Measurements from ENCODE around the gene CRYBA2.

Gene CRYBA2

GRCh38 chr2:218964041-218964771, 29.0 kb downstream of the CRYBA2 start:
- H3K27me3 ChIP-seq (ENCODE audit: control insufficient read depth in 1 of 2, insufficient read depth in 2 of 2, low read length in 2 of 2) = peaks cover 44 to 48% of the 10 kb centered on the region in 2 donors
- no peak overlapping the region for H3K27ac ChIP-seq (ENCODE audit: low read depth, low read length)
- H3K4me3 ChIP-seq (ENCODE audit: low read depth in 1 of 2, low read length in 2 of 2) = no peak overlapping the region
- H3K9ac ChIP-seq (ENCODE audit: low read depth in 1 of 2, low read length in 2 of 2) = no peak overlapping the region
- H3K4me1 ChIP-seq (ENCODE audit: control insufficient read depth in 1 of 2, insufficient read depth in 2 of 2, low read length in 2 of 2) = peaks cover 0 to 9% of the 10 kb centered on the region in 2 donors
- H3K9me3 ChIP-seq (ENCODE audit: control insufficient read depth in 1 of 2, low read length in 2 of 2) = no peaks in the 10 kb centered on the region
- no peaks in the 10 kb centered on the region for H3K36me3 ChIP-seq (ENCODE audit: control insufficient read depth in 1 of 2, insufficient read depth in 2 of 2, low read length in 2 of 2)

GRCh38 chr2:218963601-218964000, 29.6 kb downstream of the CRYBA2 start:
- Histone ChIP-seq H3K9ac (ENCODE audit: low read depth in 1 of 2, low read length in 2 of 2) (no peak overlapping the region), H3K9me3 (ENCODE audit: control insufficient read depth in 1 of 2, low read length in 2 of 2) (no peaks in the 10 kb centered on the region), H3K4me3 (ENCODE audit: low read depth in 1 of 2, low read length in 2 of 2) (no peak overlapping the region), H3K27ac (ENCODE audit: low read depth, low read length) (no peak overlapping the region), H3K4me1 (ENCODE audit: control insufficient read depth in 1 of 2, insufficient read depth in 2 of 2, low read length in 2 of 2) (peaks cover 0 to 9% of the 10 kb centered on the region in 2 donors), H3K36me3 (ENCODE audit: control insufficient read depth in 1 of 2, insufficient read depth in 2 of 2, low read length in 2 of 2) (no peaks in the 10 kb centered on the region), H3K27me3 (ENCODE audit: control insufficient read depth in 1 of 2, insufficient read depth in 2 of 2, low read length in 2 of 2) (peaks cover 50 to 54% of the 10 kb centered on the region in 2 donors)

GRCh38 chr2:218962859-218963492, 30.2 kb downstream of the CRYBA2 start:
- Histone ChIP-seq H3K9me3 (ENCODE audit: control insufficient read depth in 1 of 2, low read length in 2 of 2) (no peaks in the 10 kb centered on the region), H3K4me3 (ENCODE audit: low read depth in 1 of 2, low read length in 2 of 2) (no peak overlapping the region), H3K9ac (ENCODE audit: low read depth in 1 of 2, low read length in 2 of 2) (no peak overlapping the region), H3K4me1 (ENCODE audit: control insufficient read depth in 1 of 2, insufficient read depth in 2 of 2, low read length in 2 of 2) (peaks cover 0 to 9% of the 10 kb centered on the region in 2 donors), H3K36me3 (ENCODE audit: control insufficient read depth in 1 of 2, insufficient read depth in 2 of 2, low read length in 2 of 2) (no peaks in the 10 kb centered on the region), H3K27ac (ENCODE audit: low read depth, low read length) (no peak overlapping the region), H3K27me3 (ENCODE audit: control insufficient read depth in 1 of 2, insufficient read depth in 2 of 2, low read length in 2 of 2) (peaks cover 53 to 56% of the 10 kb centered on the region in 2 donors)

GRCh38 chr2:218961651-218962570, 31.3 kb downstream of the CRYBA2 start:
- Histone ChIP-seq H3K27ac (ENCODE audit: low read depth, low read length) (no peak overlapping the region), H3K27me3 (ENCODE audit: control insufficient read depth in 1 of 2, insufficient read depth in 2 of 2, low read length in 2 of 2) (peaks cover 55 to 64% of the 10 kb centered on the region in 2 donors), H3K4me3 (ENCODE audit: low read depth in 1 of 2, low read length in 2 of 2) (no peak overlapping the region)

GRCh38 chr2:218961229-218961628, 32.0 kb downstream of the CRYBA2 start:
- H3K9ac ChIP-seq (ENCODE audit: low read depth in 1 of 2, low read length in 2 of 2) = no peak overlapping the region
- H3K27ac ChIP-seq (ENCODE audit: low read depth, low read length) = no peak overlapping the region
- H3K4me1 ChIP-seq (ENCODE audit: control insufficient read depth in 1 of 2, insufficient read depth in 2 of 2, low read length in 2 of 2) = peaks cover 0 to 9% of the 10 kb centered on the region in 2 donors
- no peak overlapping the region for H3K4me3 ChIP-seq (ENCODE audit: low read depth in 1 of 2, low read length in 2 of 2)
- peaks cover 55 to 64% of the 10 kb centered on the region in 2 donors for H3K27me3 ChIP-seq (ENCODE audit: control insufficient read depth in 1 of 2, insufficient read depth in 2 of 2, low read length in 2 of 2)
- no peaks in the 10 kb centered on the region for H3K36me3 ChIP-seq (ENCODE audit: control insufficient read depth in 1 of 2, insufficient read depth in 2 of 2, low read length in 2 of 2)
- no peaks in the 10 kb centered on the region for H3K9me3 ChIP-seq (ENCODE audit: control insufficient read depth in 1 of 2, low read length in 2 of 2)

More at GRCh38 chr2:218961651-218962570, 31.3 kb downstream of the CRYBA2 start:
- Histone ChIP-seq H3K36me3 (ENCODE audit: control insufficient read depth in 1 of 2, insufficient read depth in 2 of 2, low read length in 2 of 2) (no peaks in the 10 kb centered on the region), H3K9me3 (ENCODE audit: control insufficient read depth in 1 of 2, low read length in 2 of 2) (no peaks in the 10 kb centered on the region), H3K4me1 (ENCODE audit: control insufficient read depth in 1 of 2, insufficient read depth in 2 of 2, low read length in 2 of 2) (peaks cover 0 to 9% of the 10 kb centered on the region in 2 donors), H3K9ac (ENCODE audit: low read depth in 1 of 2, low read length in 2 of 2) (no peak overlapping the region)

GRCh38 chr2:218960309-218961165, 32.7 kb downstream of the CRYBA2 start:
- H3K9me3 ChIP-seq (ENCODE audit: control insufficient read depth in 1 of 2, low read length in 2 of 2) = no peaks in the 10 kb centered on the region
- H3K4me3 ChIP-seq (ENCODE audit: low read depth in 1 of 2, low read length in 2 of 2) = peak overlapping the region in 1 of 2 donors; percentile 22
- no peaks in the 10 kb centered on the region for H3K36me3 ChIP-seq (ENCODE audit: control insufficient read depth in 1 of 2, insufficient read depth in 2 of 2, low read length in 2 of 2)
- peaks cover 0 to 9% of the 10 kb centered on the region in 2 donors for H3K4me1 ChIP-seq (ENCODE audit: control insufficient read depth in 1 of 2, insufficient read depth in 2 of 2, low read length in 2 of 2)
- H3K9ac ChIP-seq (ENCODE audit: low read depth in 1 of 2, low read length in 2 of 2) = no peak overlapping the region
- peaks cover 55 to 64% of the 10 kb centered on the region in 2 donors for H3K27me3 ChIP-seq (ENCODE audit: control insufficient read depth in 1 of 2, insufficient read depth in 2 of 2, low read length in 2 of 2)
- H3K27ac ChIP-seq (ENCODE audit: low read depth, low read length) = no peak overlapping the region

- H3K27me3 ChIP-seq (ENCODE audit: control insufficient read depth in 1 of 2, insufficient read depth in 2 of 2, low read length in 2 of 2) = peaks cover 55 to 64% of the 10 kb centered on the region in 2 donors
Observed at GRCh38 chr2:218959761-218960308, 33.4 kb downstream of the CRYBA2 start.

GRCh38 chr2:218959141-218959731, 34.0 kb downstream of the CRYBA2 start, which contains the start of gene CDK5R2:
CDK5R2 (plus strand) TSS chr2:218959666; CDS start chr2:218959821, 155 bp downstream.
- no peaks in the 10 kb centered on the region for H3K9me3 ChIP-seq (ENCODE audit: control insufficient read depth in 1 of 2, low read length in 2 of 2)
- no peak within 1 kb of the TSS for H3K9ac ChIP-seq (ENCODE audit: low read depth in 1 of 2, low read length in 2 of 2)
- no peak within 1 kb of the TSS for H3K27ac ChIP-seq (ENCODE audit: low read depth, low read length)
- H3K4me3 ChIP-seq (ENCODE audit: low read depth in 1 of 2, low read length in 2 of 2) = peak within 1 kb of the TSS; percentile 35 to 61
- peaks cover 0 to 9% of the 10 kb centered on the region in 2 donors for H3K4me1 ChIP-seq (ENCODE audit: control insufficient read depth in 1 of 2, insufficient read depth in 2 of 2, low read length in 2 of 2)
- H3K36me3 ChIP-seq (ENCODE audit: control insufficient read depth in 1 of 2, insufficient read depth in 2 of 2, low read length in 2 of 2) = no peaks in the 10 kb centered on the region
- peaks cover 51 to 59% of the 10 kb centered on the region in 2 donors for H3K27me3 ChIP-seq (ENCODE audit: control insufficient read depth in 1 of 2, insufficient read depth in 2 of 2, low read length in 2 of 2)

More at GRCh38 chr2:218959761-218960308, 33.4 kb downstream of the CRYBA2 start:
- Histone ChIP-seq H3K4me1 (ENCODE audit: control insufficient read depth in 1 of 2, insufficient read depth in 2 of 2, low read length in 2 of 2) (peaks cover 0 to 9% of the 10 kb centered on the region in 2 donors), H3K9ac (ENCODE audit: low read depth in 1 of 2, low read length in 2 of 2) (no peak overlapping the region), H3K9me3 (ENCODE audit: control insufficient read depth in 1 of 2, low read length in 2 of 2) (no peaks in the 10 kb centered on the region), H3K4me3 (ENCODE audit: low read depth in 1 of 2, low read length in 2 of 2) (peak overlapping the region; percentile 29 to 45), H3K27ac (ENCODE audit: low read depth, low read length) (no peak overlapping the region), H3K36me3 (ENCODE audit: control insufficient read depth in 1 of 2, insufficient read depth in 2 of 2, low read length in 2 of 2) (no peaks in the 10 kb centered on the region)

- Histone ChIP-seq H3K9ac (ENCODE audit: low read depth in 1 of 2, low read length in 2 of 2) (no peak overlapping the region), H3K4me3 (ENCODE audit: low read depth in 1 of 2, low read length in 2 of 2) (no peak overlapping the region), H3K27ac (ENCODE audit: low read depth, low read length) (no peak overlapping the region), H3K9me3 (ENCODE audit: control insufficient read depth in 1 of 2, low read length in 2 of 2) (no peaks in the 10 kb centered on the region), H3K4me1 (ENCODE audit: control insufficient read depth in 1 of 2, insufficient read depth in 2 of 2, low read length in 2 of 2) (peaks cover 0 to 9% of the 10 kb centered on the region in 2 donors), H3K36me3 (ENCODE audit: control insufficient read depth in 1 of 2, insufficient read depth in 2 of 2, low read length in 2 of 2) (no peaks in the 10 kb centered on the region), H3K27me3 (ENCODE audit: control insufficient read depth in 1 of 2, insufficient read depth in 2 of 2, low read length in 2 of 2) (peaks cover 41 to 50% of the 10 kb centered on the region in 2 donors)
Observed at GRCh38 chr2:218958276-218958675, 34.9 kb downstream of the CRYBA2 start.

All from duodenal mucosa (tissue), 2 donors.